IgD-negative memory B cell (primary cell): ENCODE measurements around the gene ATAD5. TPM values are rescaled to one million over a fixed set of nuclear protein-coding genes. Genes with fewer than 3 reads are reported as not detected.
"Not testable (repeated sequence)": the region's sequence is repeated elsewhere in the genome, so short reads cannot be mapped to it uniquely, and the experiment has no call there.

ENCODE experiments used
- H3K27ac Mint-ChIP-seq, 3 donors: one replicate each; pipeline ENCODE4 v1.8.0; 2020 to 2022; ENCODE audit warnings: mild to moderate bottlenecking in 3 of 3, mixed read lengths in 3 of 3, moderate library complexity in 1 of 3
- H3K27me3 Mint-ChIP-seq: one replicate; pipeline ENCODE4 v1.8.0; 2021; ENCODE audit warnings: mixed read lengths
- H3K36me3 Mint-ChIP-seq: one replicate; pipeline ENCODE4 v1.8.0; 2020; ENCODE audit warnings: mild to moderate bottlenecking, mixed read lengths
- H3K4me1 Mint-ChIP-seq, 3 donors: one replicate each; pipeline ENCODE4 v1.8.0; 2020 to 2022; ENCODE audit warnings: mixed read lengths in 3 of 3, mild to moderate bottlenecking in 1 of 3
- H3K4me3 Mint-ChIP-seq, 4 donors: one replicate each; pipeline ENCODE4 v1.8.0; 2020 to 2022; ENCODE audit warnings: mild to moderate bottlenecking in 4 of 4, mixed read lengths in 4 of 4, moderate library complexity in 3 of 4
- H3K9me3 Mint-ChIP-seq, 3 donors: one replicate each; pipeline ENCODE4 v1.8.0; 2020 to 2021; ENCODE audit warnings: mixed read lengths in 3 of 3, mild to moderate bottlenecking in 1 of 3
- polyA plus RNA-seq: library from polyadenylated mRNA; unstranded; fragments of 300-500 nt; fragmentation: Illumina TruSeq; gene quantifications from one replicate; pipeline ENCODE4 v1.2.3, GENCODE V29; 2021

ATAD5 gene
- polyA plus RNA-seq = 1.7 TPM

- peaks cover 4% of the 10 kb centered on the region for H3K36me3 Mint-ChIP-seq
- H3K9me3 Mint-ChIP-seq = no peaks in the 10 kb centered on the region
- H3K4me1 Mint-ChIP-seq = peaks cover 12 to 19% (median 16%) of the 10 kb centered on the region in 3 donors
- H3K27ac Mint-ChIP-seq = peak within 1 kb of the TSS; percentile 96 to 97 (median 97)
- H3K27me3 Mint-ChIP-seq = no peaks in the 10 kb centered on the region
- peak within 1 kb of the TSS; percentile 93 to 98 (median 98) for H3K4me3 Mint-ChIP-seq
Observed at GRCh38 chr17:30831663-30832437, at the start of gene ATAD5. Gene ATAD5 (plus strand): TSS chr17:30831966. CDS start chr17:30832348, 382 bp downstream.

- H3K4me3 Mint-ChIP-seq = peak overlapping the region in 1 of 4 donors; percentile 27
- H3K4me1 Mint-ChIP-seq = peaks cover 4 to 9% (median 5%) of the 10 kb centered on the region in 3 donors
- H3K27ac Mint-ChIP-seq = peak overlapping the region in 1 of 3 donors; percentile 4
- H3K36me3 Mint-ChIP-seq = no peaks in the 10 kb centered on the region
- no peaks in the 10 kb centered on the region for H3K9me3 Mint-ChIP-seq
- H3K27me3 Mint-ChIP-seq = no peaks in the 10 kb centered on the region
Observed at GRCh38 chr17:30782206-30782605, 49.6 kb upstream of the ATAD5 start.

GRCh38 chr17:30788918-30789317, 42.8 kb upstream of the ATAD5 start:
- no peaks in the 10 kb centered on the region for H3K9me3 Mint-ChIP-seq
- no peak overlapping the region for H3K4me3 Mint-ChIP-seq
- no peak overlapping the region for H3K27ac Mint-ChIP-seq
- no peaks in the 10 kb centered on the region for H3K27me3 Mint-ChIP-seq
- H3K36me3 Mint-ChIP-seq = no peaks in the 10 kb centered on the region
- H3K4me1 Mint-ChIP-seq = peaks cover 3 to 8% (median 4%) of the 10 kb centered on the region in 3 donors

- H3K4me3 Mint-ChIP-seq = no peak overlapping the region
- no peaks in the 10 kb centered on the region for H3K9me3 Mint-ChIP-seq
- H3K4me1 Mint-ChIP-seq = peaks cover 3 to 8% (median 3%) of the 10 kb centered on the region in 3 donors
- no peaks in the 10 kb centered on the region for H3K36me3 Mint-ChIP-seq
- peak overlapping the region in 2 of 3 donors; percentile 18 to 79 for H3K27ac Mint-ChIP-seq
- H3K27me3 Mint-ChIP-seq = no peaks in the 10 kb centered on the region
Observed at GRCh38 chr17:30790279-30790678, 41.5 kb upstream of the ATAD5 start.

GRCh38 chr17:30793282-30793977, 38.3 kb upstream of the ATAD5 start:
- Mint-ChIP-seq H3K4me1 (peaks cover 3 to 12% (median 6%) of the 10 kb centered on the region in 3 donors), H3K4me3 (no peak overlapping the region), H3K36me3 (no peaks in the 10 kb centered on the region), H3K9me3 (no peaks in the 10 kb centered on the region), H3K27me3 (no peaks in the 10 kb centered on the region), H3K27ac (peak overlapping the region in 1 of 3 donors; percentile 43)

GRCh38 chr17:30794372-30794771, 37.4 kb upstream of the ATAD5 start:
- Mint-ChIP-seq H3K27ac (peak overlapping the region in 1 of 3 donors; percentile 64), H3K36me3 (peaks cover 2% of the 10 kb centered on the region), H3K9me3 (no peaks in the 10 kb centered on the region), H3K4me3 (no peak overlapping the region), H3K4me1 (peaks cover 3 to 12% (median 6%) of the 10 kb centered on the region in 3 donors), H3K27me3 (no peaks in the 10 kb centered on the region)

- no peaks in the 10 kb centered on the region for H3K27me3 Mint-ChIP-seq
- H3K36me3 Mint-ChIP-seq = peaks cover 2% of the 10 kb centered on the region
- H3K27ac Mint-ChIP-seq = no peak overlapping the region
- H3K4me1 Mint-ChIP-seq = peaks cover 3 to 4% (median 4%) of the 10 kb centered on the region in 3 donors
- H3K4me3 Mint-ChIP-seq = no peak overlapping the region
- no peaks in the 10 kb centered on the region for H3K9me3 Mint-ChIP-seq
Observed at GRCh38 chr17:30796016-30796415, 35.8 kb upstream of the ATAD5 start.

GRCh38 chr17:30801671-30802070, 30.1 kb upstream of the ATAD5 start:
- Mint-ChIP-seq H3K27ac (peak overlapping the region in 1 of 3 donors; percentile 63), H3K27me3 (no peaks in the 10 kb centered on the region), H3K4me1 (peaks cover 17 to 22% (median 21%) of the 10 kb centered on the region in 3 donors), H3K36me3 (peaks cover 2% of the 10 kb centered on the region), H3K4me3 (no peak overlapping the region), H3K9me3 (no peaks in the 10 kb centered on the region)

- H3K27ac Mint-ChIP-seq = peak overlapping the region in 2 of 3 donors; percentile 71 to 87
- peak overlapping the region in 3 of 4 donors; percentile 39 to 78 (median 61) for H3K4me3 Mint-ChIP-seq
- peaks cover 39 to 49% (median 42%) of the 10 kb centered on the region in 3 donors for H3K4me1 Mint-ChIP-seq
- peaks cover 2% of the 10 kb centered on the region for H3K36me3 Mint-ChIP-seq
- H3K9me3 Mint-ChIP-seq = no peaks in the 10 kb centered on the region
- no peaks in the 10 kb centered on the region for H3K27me3 Mint-ChIP-seq
Observed at GRCh38 chr17:30805944-30806456, 25.8 kb upstream of the ATAD5 start.

GRCh38 chr17:30807896-30808295, 23.9 kb upstream of the ATAD5 start:
- H3K27ac Mint-ChIP-seq = peak overlapping the region; percentile 63 to 99 (median 98)
- H3K9me3 Mint-ChIP-seq = no peaks in the 10 kb centered on the region
- H3K27me3 Mint-ChIP-seq = no peaks in the 10 kb centered on the region
- peaks cover 2% of the 10 kb centered on the region for H3K36me3 Mint-ChIP-seq
- H3K4me1 Mint-ChIP-seq = peaks cover 46 to 54% (median 49%) of the 10 kb centered on the region in 3 donors
- peak overlapping the region in 3 of 4 donors; percentile 57 to 93 (median 60) for H3K4me3 Mint-ChIP-seq

- H3K4me1 Mint-ChIP-seq = peaks cover 54 to 57% (median 55%) of the 10 kb centered on the region in 3 donors
- peaks cover 2% of the 10 kb centered on the region for H3K36me3 Mint-ChIP-seq
- H3K27me3 Mint-ChIP-seq = no peaks in the 10 kb centered on the region
- H3K27ac Mint-ChIP-seq = peak overlapping the region; percentile 96 to 99 (median 98)
- no peaks in the 10 kb centered on the region for H3K9me3 Mint-ChIP-seq
- H3K4me3 Mint-ChIP-seq = peak overlapping the region; percentile 79 to 93 (median 90)
Observed at GRCh38 chr17:30808785-30809286, 22.9 kb upstream of the ATAD5 start.

GRCh38 chr17:30809867-30810266, 21.9 kb upstream of the ATAD5 start:
- peaks cover 48 to 52% (median 50%) of the 10 kb centered on the region in 3 donors for H3K4me1 Mint-ChIP-seq
- H3K36me3 Mint-ChIP-seq = peaks cover 2% of the 10 kb centered on the region
- peak overlapping the region; percentile 79 to 93 (median 90) for H3K4me3 Mint-ChIP-seq
- H3K9me3 Mint-ChIP-seq = no peaks in the 10 kb centered on the region
- H3K27ac Mint-ChIP-seq = peak overlapping the region; percentile 96 to 99 (median 98)
- no peaks in the 10 kb centered on the region for H3K27me3 Mint-ChIP-seq

GRCh38 chr17:30812218-30813177, 19.3 kb upstream of the ATAD5 start:
- Mint-ChIP-seq H3K36me3 (peaks cover 2% of the 10 kb centered on the region), H3K9me3 (no peaks in the 10 kb centered on the region), H3K4me3 (peak overlapping the region in 3 of 4 donors; percentile 54 to 79 (median 63)), H3K27me3 (no peaks in the 10 kb centered on the region), H3K27ac (peak overlapping the region; percentile 80 to 81 (median 81)), H3K4me1 (peaks cover 40 to 44% (median 42%) of the 10 kb centered on the region in 3 donors)

GRCh38 chr17:30814236-30814635, 17.5 kb upstream of the ATAD5 start:
- H3K36me3 Mint-ChIP-seq, H3K9me3 Mint-ChIP-seq, H3K4me3 Mint-ChIP-seq, H3K27me3 Mint-ChIP-seq: not testable (repeated sequence)
- Mint-ChIP-seq H3K27ac (peak overlapping the region in 1 of 3 donors; percentile 39), H3K4me1 (peaks cover 38 to 44% (median 40%) of the 10 kb centered on the region in 3 donors)
